GM12891 (cell line): Measurements from ENCODE around the gene SDR39U1.

ENCODE experiments used
- PAX5 ChIP-seq: IDR thresholded peaks from 2 replicates; pipeline ENCODE4 v1.6.1; 2011; ENCODE audit warnings: low read length, moderate library complexity, mild to moderate bottlenecking; ENCODE audit not compliant: insufficient read depth, severe bottlenecking
- POLR2A ChIP-seq: IDR thresholded peaks from 2 replicates; pipeline ENCODE4 v1.6.1; 2011; ENCODE audit warnings: low read depth, low read length, control low read depth
- POLR2AphosphoS5 ChIP-seq: IDR thresholded peaks from 2 replicates; pipeline ENCODE4 v1.6.1; 2011; ENCODE audit warnings: low read depth, low read length, control low read depth
- POU2F2 ChIP-seq: IDR thresholded peaks from 2 replicates; pipeline ENCODE4 v1.6.1; 2011; ENCODE audit warnings: low read depth, mild to moderate bottlenecking, control low read depth, low read length, moderate library complexity
- SPI1 ChIP-seq: IDR thresholded peaks from 2 replicates; pipeline ENCODE4 v1.6.1; 2011; ENCODE audit warnings: low read depth, low read length, control low read depth
- TAF1 ChIP-seq: IDR thresholded peaks from 2 replicates; pipeline ENCODE4 v1.6.1; 2011; ENCODE audit warnings: low read depth, low read length, control low read depth

DNA sequence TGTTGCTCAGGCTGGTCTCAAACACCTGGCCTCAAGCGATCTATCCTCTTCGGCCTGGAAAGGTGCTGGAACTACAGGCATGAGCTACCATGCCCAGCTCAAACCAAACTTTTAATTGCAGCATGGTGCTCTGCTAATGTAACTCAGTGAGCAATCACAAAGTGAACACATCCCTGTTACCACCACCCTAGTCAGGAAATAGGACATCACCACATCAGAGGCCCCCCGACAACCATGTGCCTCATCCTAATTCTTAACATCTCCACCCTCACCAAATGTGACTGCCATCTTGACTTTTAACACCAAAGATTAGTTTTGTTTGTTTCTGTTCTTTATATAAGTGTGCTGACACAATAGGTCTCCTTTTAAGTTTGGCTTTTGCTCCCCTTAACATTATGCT, 22.8 kb upstream of the SDR39U1 start:
- TF ChIP-seq POLR2A: no peak
- no peak for TF ChIP-seq POLR2AphosphoS5
- no peak for TF ChIP-seq PAX5
- no peak for TF ChIP-seq TAF1
- TF ChIP-seq SPI1: no peak
- no peak for TF ChIP-seq POU2F2
